Measurements from ENCODE around the gene MPPED1.

Gene MPPED1

DNA sequence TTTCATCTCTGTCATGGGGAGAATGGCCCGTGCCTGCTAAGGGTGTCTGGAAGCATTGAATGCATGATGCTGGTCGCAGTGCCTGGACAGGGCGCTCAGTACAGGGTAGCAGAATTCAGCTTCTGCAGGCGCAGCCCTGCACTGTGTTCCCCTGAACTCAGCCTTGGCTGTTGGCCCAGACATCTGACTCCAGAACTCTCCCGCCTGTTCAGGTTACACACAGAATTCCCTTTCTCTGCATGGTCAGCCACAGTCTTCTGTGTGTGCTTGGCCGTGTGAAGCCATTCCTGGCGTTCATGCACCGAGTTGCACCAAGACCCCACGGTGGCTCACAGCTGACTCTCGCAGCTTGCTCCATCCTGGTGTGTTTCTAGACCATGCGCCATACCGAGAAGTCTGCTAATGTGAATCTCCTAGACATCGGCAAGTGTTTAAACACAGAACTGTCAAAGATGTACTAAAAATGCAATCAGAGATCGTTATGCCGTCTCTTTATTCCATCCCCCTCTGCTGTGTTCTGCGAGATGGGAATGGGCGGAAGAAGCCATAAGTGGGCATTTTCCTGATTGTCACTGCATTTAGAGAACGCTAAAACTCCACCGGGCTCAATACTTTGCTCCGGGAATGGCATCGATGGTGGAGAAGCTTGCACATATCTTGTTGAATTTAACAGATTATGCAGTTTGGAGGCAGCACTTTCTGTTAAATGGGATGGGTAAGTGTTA lies 55.6 kb downstream of the MPPED1 start:
- DNase-seq, result no peak
- no peaks in the 10 kb centered on the region for H3K36me3 ChIP-seq (ENCODE audit: control insufficient read depth in 1 of 2, insufficient read depth in 2 of 2, low read depth in 1 of 2, low read length in 2 of 2)
- H3K23ac ChIP-seq (ENCODE audit: low read length in 2 of 2), result no peak overlapping the region
- H3K4ac ChIP-seq (ENCODE audit: low read depth in 1 of 2, low read length in 2 of 2), result no peak overlapping the region
- H2BK15ac ChIP-seq (ENCODE audit: low read depth, poor library complexity, severe bottlenecking), result no peak overlapping the region
- no peak overlapping the region for H4K8ac ChIP-seq (ENCODE audit: low read length)
- no peaks in the 10 kb centered on the region for H3K4me1 ChIP-seq (ENCODE audit: control insufficient read depth, insufficient read depth, low read depth, low read length)
- H3K9me3 ChIP-seq (ENCODE audit: control insufficient read depth, low read length), result peaks cover 7% of the 10 kb centered on the region
- H3K9ac ChIP-seq (ENCODE audit: low read length), result no peak overlapping the region
- no peak overlapping the region for H2AFZ ChIP-seq (ENCODE audit: low read depth, low read length)
- H3K4me3 ChIP-seq (ENCODE audit: insufficient read depth in 1 of 2, low read depth in 1 of 2, low read length in 2 of 2), result peak overlapping the region in 1 of 2 experiments; percentile 6
- no peak overlapping the region for H3K27ac ChIP-seq (ENCODE audit: low read length, poor library complexity, severe bottlenecking)
- H3K27me3 ChIP-seq (ENCODE audit: control insufficient read depth in 1 of 2, insufficient read depth in 1 of 2, low read length in 2 of 2), result peaks cover 0 to 30% of the 10 kb centered on the region in 2 experiments
- H3K79me1 ChIP-seq (replicated peaks; ENCODE audit: low read length, poor library complexity, severe bottlenecking), result no peaks in the 10 kb centered on the region
- no peak overlapping the region for H2AK5ac ChIP-seq (ENCODE audit: low read length, severe bottlenecking)
- H2BK120ac ChIP-seq (ENCODE audit: low read depth, low read length), result no peak overlapping the region
- 82% methylated on average over 21 of the region's 21 CpGs for WGBS
- no peak overlapping the region for H4K91ac ChIP-seq (ENCODE audit: low read length)
- H3K4me2 ChIP-seq (ENCODE audit: low read length, poor library complexity, severe bottlenecking), result no peak overlapping the region
- H3K18ac ChIP-seq (ENCODE audit: low read depth in 1 of 2, low read length in 2 of 2), result no peak overlapping the region
- no peak overlapping the region for H2BK12ac ChIP-seq (ENCODE audit: low read length in 2 of 2)
- no peak overlapping the region for H2BK5ac ChIP-seq (ENCODE audit: low read depth, low read length, poor library complexity, severe bottlenecking)
- H3K14ac ChIP-seq (ENCODE audit: low read length in 2 of 2), result no peak overlapping the region

- Histone ChIP-seq H3K27ac (ENCODE audit: low read length, poor library complexity, severe bottlenecking) (no peak overlapping the region), H2BK12ac (ENCODE audit: low read length in 2 of 2) (no peak overlapping the region), H2BK5ac (ENCODE audit: low read depth, low read length, poor library complexity, severe bottlenecking) (no peak overlapping the region), H3K4me1 (ENCODE audit: control insufficient read depth, insufficient read depth, low read depth, low read length) (peaks cover 3% of the 10 kb centered on the region), H2AK5ac (ENCODE audit: low read length, severe bottlenecking) (no peak overlapping the region), H3K14ac (ENCODE audit: low read length in 2 of 2) (no peak overlapping the region), H3K4ac (ENCODE audit: low read depth in 1 of 2, low read length in 2 of 2) (no peak overlapping the region), H3K18ac (ENCODE audit: low read depth in 1 of 2, low read length in 2 of 2) (no peak overlapping the region), H3K79me1 (replicated peaks; ENCODE audit: low read length, poor library complexity, severe bottlenecking) (no peaks in the 10 kb centered on the region), H2BK15ac (ENCODE audit: low read depth, poor library complexity, severe bottlenecking) (no peak overlapping the region), H2AFZ (ENCODE audit: low read depth, low read length) (no peak overlapping the region), H3K4me2 (ENCODE audit: low read length, poor library complexity, severe bottlenecking) (no peak overlapping the region), H4K91ac (ENCODE audit: low read length) (no peak overlapping the region), H4K8ac (ENCODE audit: low read length) (no peak overlapping the region), H3K23ac (ENCODE audit: low read length in 2 of 2) (no peak overlapping the region), H3K9ac (ENCODE audit: low read length) (no peak overlapping the region), H2BK120ac (ENCODE audit: low read depth, low read length) (no peak overlapping the region), H3K36me3 (ENCODE audit: control insufficient read depth in 1 of 2, insufficient read depth in 2 of 2, low read depth in 1 of 2, low read length in 2 of 2) (no peaks in the 10 kb centered on the region), H3K27me3 (ENCODE audit: control insufficient read depth in 1 of 2, insufficient read depth in 1 of 2, low read length in 2 of 2) (peaks cover 4 to 30% of the 10 kb centered on the region in 2 experiments), H3K4me3 (ENCODE audit: insufficient read depth in 1 of 2, low read depth in 1 of 2, low read length in 2 of 2) (no peak overlapping the region), H3K9me3 (ENCODE audit: control insufficient read depth, low read length) (no peaks in the 10 kb centered on the region)
- no peak for DNase-seq
- WGBS, result 91% methylated on average over 3 of the region's 3 CpGs
These were observed 58.4 kb downstream of the MPPED1 start for GRCh38 chr22:43470253-43470652.

DNA sequence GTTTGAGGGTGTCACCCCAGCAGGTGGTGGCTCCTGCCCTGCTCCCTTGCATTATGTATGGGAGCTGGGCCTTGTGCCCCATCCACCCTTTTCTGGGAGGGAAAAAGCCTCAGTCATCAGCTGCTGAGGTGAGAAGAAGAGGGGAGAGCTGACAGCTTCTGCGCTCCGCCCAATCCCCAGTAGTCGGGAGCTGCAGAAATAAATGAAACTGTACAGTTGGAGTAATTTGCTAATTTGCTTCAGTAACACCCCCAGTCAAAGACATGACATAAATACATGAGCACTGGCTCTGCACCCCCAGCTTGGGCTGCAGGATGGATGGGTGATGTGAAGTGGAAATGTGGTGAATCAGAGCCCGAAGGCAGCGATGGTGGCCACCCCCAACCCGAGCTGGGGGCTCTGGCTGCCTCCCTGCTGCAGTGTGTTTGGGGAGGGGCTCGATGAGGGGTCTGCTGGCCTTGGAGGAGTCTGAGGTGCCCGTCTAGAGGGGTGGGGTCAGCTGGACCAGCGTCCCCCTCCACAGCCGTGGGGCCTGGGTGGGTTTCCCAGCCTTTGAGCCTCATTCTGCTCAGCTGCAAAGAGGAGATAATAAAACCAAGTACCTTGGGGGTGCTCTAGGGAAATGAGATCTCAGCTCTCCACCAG lies 59.2 kb downstream of the MPPED1 start:
- DNase-seq, result no peak
- no peaks in the 10 kb centered on the region for H3K36me3 ChIP-seq (ENCODE audit: control insufficient read depth in 1 of 2, insufficient read depth in 2 of 2, low read depth in 1 of 2, low read length in 2 of 2)
- H3K9me3 ChIP-seq (ENCODE audit: control insufficient read depth, low read length), result no peaks in the 10 kb centered on the region
- 71% methylated on average over 8 of the region's 10 CpGs for WGBS
- no peak overlapping the region for H2AK5ac ChIP-seq (ENCODE audit: low read length, severe bottlenecking)
- H3K18ac ChIP-seq (ENCODE audit: low read depth in 1 of 2, low read length in 2 of 2), result no peak overlapping the region
- H2BK15ac ChIP-seq (ENCODE audit: low read depth, poor library complexity, severe bottlenecking), result no peak overlapping the region
- H4K91ac ChIP-seq (ENCODE audit: low read length), result no peak overlapping the region
- H3K27ac ChIP-seq (ENCODE audit: low read length, poor library complexity, severe bottlenecking), result no peak overlapping the region
- no peak overlapping the region for H3K4me3 ChIP-seq (ENCODE audit: insufficient read depth in 1 of 2, low read depth in 1 of 2, low read length in 2 of 2)
- no peak overlapping the region for H2AFZ ChIP-seq (ENCODE audit: low read depth, low read length)
- H3K27me3 ChIP-seq (ENCODE audit: control insufficient read depth in 1 of 2, insufficient read depth in 1 of 2, low read length in 2 of 2), result peaks cover 4 to 25% of the 10 kb centered on the region in 2 experiments
- no peak overlapping the region for H2BK12ac ChIP-seq (ENCODE audit: low read length in 2 of 2)
- H3K4me2 ChIP-seq (ENCODE audit: low read length, poor library complexity, severe bottlenecking), result no peak overlapping the region
- H2BK5ac ChIP-seq (ENCODE audit: low read depth, low read length, poor library complexity, severe bottlenecking), result no peak overlapping the region
- no peak overlapping the region for H4K8ac ChIP-seq (ENCODE audit: low read length)
- H3K14ac ChIP-seq (ENCODE audit: low read length in 2 of 2), result no peak overlapping the region
- no peak overlapping the region for H3K4ac ChIP-seq (ENCODE audit: low read depth in 1 of 2, low read length in 2 of 2)
- H2BK120ac ChIP-seq (ENCODE audit: low read depth, low read length), result no peak overlapping the region
- no peak overlapping the region for H3K9ac ChIP-seq (ENCODE audit: low read length)
- no peak overlapping the region for H3K23ac ChIP-seq (ENCODE audit: low read length in 2 of 2)
- no peaks in the 10 kb centered on the region for H3K79me1 ChIP-seq (replicated peaks; ENCODE audit: low read length, poor library complexity, severe bottlenecking)
- peaks cover 3% of the 10 kb centered on the region for H3K4me1 ChIP-seq (ENCODE audit: control insufficient read depth, insufficient read depth, low read depth, low read length)

DNA sequence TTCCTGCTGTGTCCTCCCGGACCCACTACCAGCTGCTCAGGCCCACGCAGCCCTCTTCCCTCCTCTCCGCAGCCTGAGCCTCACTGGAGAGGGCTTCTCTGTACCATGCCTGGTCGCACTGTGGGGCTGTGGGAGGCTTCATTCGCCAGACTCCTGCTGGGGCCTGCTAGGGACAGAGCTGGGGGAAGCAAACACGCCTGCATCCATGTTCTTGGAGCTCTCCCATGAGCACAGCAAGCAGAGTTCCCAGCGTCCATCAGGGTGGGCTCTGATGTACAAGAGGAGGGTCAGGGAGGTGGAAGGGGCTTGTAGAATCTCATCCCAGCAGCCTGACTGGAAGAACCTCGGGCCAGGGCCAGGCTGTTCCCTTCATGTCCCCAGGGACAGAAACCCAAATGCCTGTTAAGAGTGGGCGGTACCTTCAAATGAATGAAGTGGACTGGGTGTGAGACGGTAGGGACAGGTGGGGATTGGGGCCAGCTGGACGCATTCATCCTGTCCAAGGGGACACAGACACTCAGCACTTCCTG lies 59.9 kb downstream of the MPPED1 start:
- no peak overlapping the region for H3K27ac ChIP-seq (ENCODE audit: low read length, poor library complexity, severe bottlenecking)
- no peak overlapping the region for H2AK5ac ChIP-seq (ENCODE audit: low read length, severe bottlenecking)
- no peak overlapping the region for H3K14ac ChIP-seq (ENCODE audit: low read length in 2 of 2)
- no peak for DNase-seq
- no peak overlapping the region for H2BK120ac ChIP-seq (ENCODE audit: low read depth, low read length)
- H2BK5ac ChIP-seq (ENCODE audit: low read depth, low read length, poor library complexity, severe bottlenecking), result no peak overlapping the region
- H2BK15ac ChIP-seq (ENCODE audit: low read depth, poor library complexity, severe bottlenecking), result no peak overlapping the region
- no peak overlapping the region for H2BK12ac ChIP-seq (ENCODE audit: low read length in 2 of 2)
- no peak overlapping the region for H3K23ac ChIP-seq (ENCODE audit: low read length in 2 of 2)
- H3K4me1 ChIP-seq (ENCODE audit: control insufficient read depth, insufficient read depth, low read depth, low read length), result peaks cover 3% of the 10 kb centered on the region
- no peak overlapping the region for H3K18ac ChIP-seq (ENCODE audit: low read depth in 1 of 2, low read length in 2 of 2)
- no peaks in the 10 kb centered on the region for H3K79me1 ChIP-seq (replicated peaks; ENCODE audit: low read length, poor library complexity, severe bottlenecking)
- no peak overlapping the region for H2AFZ ChIP-seq (ENCODE audit: low read depth, low read length)
- 65% methylated on average over 10 of the region's 11 CpGs for WGBS
- no peaks in the 10 kb centered on the region for H3K36me3 ChIP-seq (ENCODE audit: control insufficient read depth in 1 of 2, insufficient read depth in 2 of 2, low read depth in 1 of 2, low read length in 2 of 2)
- H3K9me3 ChIP-seq (ENCODE audit: control insufficient read depth, low read length), result no peaks in the 10 kb centered on the region
- H3K9ac ChIP-seq (ENCODE audit: low read length), result no peak overlapping the region
- no peak overlapping the region for H3K4ac ChIP-seq (ENCODE audit: low read depth in 1 of 2, low read length in 2 of 2)
- H4K91ac ChIP-seq (ENCODE audit: low read length), result no peak overlapping the region
- no peak overlapping the region for H3K4me3 ChIP-seq (ENCODE audit: insufficient read depth in 1 of 2, low read depth in 1 of 2, low read length in 2 of 2)
- no peak overlapping the region for H3K4me2 ChIP-seq (ENCODE audit: low read length, poor library complexity, severe bottlenecking)
- peaks cover 4 to 23% of the 10 kb centered on the region in 2 experiments for H3K27me3 ChIP-seq (ENCODE audit: control insufficient read depth in 1 of 2, insufficient read depth in 1 of 2, low read length in 2 of 2)
- no peak overlapping the region for H4K8ac ChIP-seq (ENCODE audit: low read length)
